ENCODE results near the gene SCN4A. TPM values are rescaled to one million over a fixed set of nuclear protein-coding genes. Genes with fewer than 3 reads are reported as not detected.

SCN4A gene
- polyA plus RNA-seq, 1 donor from 2014 or later, result not detected

- no peaks in the 10 kb centered on the region for H3K79me2 ChIP-seq (replicated peaks; ENCODE audit: insufficient read depth, low read length)
- H3K27me3 ChIP-seq (ENCODE audit: insufficient read depth, low read depth, low read length), result no peaks in the 10 kb centered on the region
- H3K9ac ChIP-seq (ENCODE audit: low read length), result no peak overlapping the region
- no peak overlapping the region for H2AFZ ChIP-seq (ENCODE audit: low read depth, low read length)
- TF ChIP-seq EZH2 (IDR thresholded peaks at IDR 0.05; ENCODE audit: borderline replicate concordance, insufficient read depth, low read length, poor library complexity, severe bottlenecking) (no peak), SMC3 (conservative IDR thresholded peaks at IDR 0.05; ENCODE audit: poor library complexity) (no peak), REST (IDR thresholded peaks at IDR 0.05; ENCODE audit: borderline replicate concordance) (no peak), POLR2AphosphoS5 (IDR thresholded peaks at IDR 0.05) (no peak), TAF1 (IDR thresholded peaks at IDR 0.05; ENCODE audit: low read depth) (no peak), RAD21 (conservative IDR thresholded peaks at IDR 0.05) (no peak), MXI1 (conservative IDR thresholded peaks at IDR 0.05; ENCODE audit: poor library complexity, severe bottlenecking) (no peak), CTCF (IDR thresholded peaks at IDR 0.05; ENCODE audit: poor library complexity, severe bottlenecking) (no peak), EP300 (conservative IDR thresholded peaks at IDR 0.05; ENCODE audit: poor library complexity, severe bottlenecking) (no peak)
- H3K36me3 ChIP-seq (ENCODE audit: insufficient read depth, low read length), result no peaks in the 10 kb centered on the region
- H4K20me1 ChIP-seq (ENCODE audit: insufficient read depth), result no peaks in the 10 kb centered on the region
- H3K9me3 ChIP-seq (ENCODE audit: low read length), result peaks cover 3% of the 10 kb centered on the region
- H3F3A ChIP-seq (ENCODE audit: insufficient read depth, low read length, poor library complexity, severe bottlenecking), result no peaks in the 10 kb centered on the region
- H3K27ac ChIP-seq (ENCODE audit: low read length), result no peak overlapping the region
- H3K4me2 ChIP-seq (ENCODE audit: low read length), result no peak overlapping the region
- no peaks in the 10 kb centered on the region for H3K9me2 ChIP-seq (ENCODE audit: insufficient read depth, low read length)
- no peak overlapping the region for H3K4me3 ChIP-seq (ENCODE audit: low read length)
Measured at GRCh38 chr17:63937319-63937718, 35.4 kb downstream of the SCN4A start.

GRCh38 chr17:63934183-63935112 is 38.3 kb downstream of the SCN4A start:
- Histone ChIP-seq H3K27ac (ENCODE audit: low read length) (no peak overlapping the region), H3K9me2 (ENCODE audit: insufficient read depth, low read length) (no peaks in the 10 kb centered on the region), H3K36me3 (ENCODE audit: insufficient read depth, low read length) (no peaks in the 10 kb centered on the region), H4K20me1 (ENCODE audit: insufficient read depth) (no peaks in the 10 kb centered on the region), H3K4me3 (ENCODE audit: low read length) (no peak overlapping the region), H2AFZ (ENCODE audit: low read depth, low read length) (no peak overlapping the region), H3K9me3 (ENCODE audit: low read length) (no peaks in the 10 kb centered on the region), H3K27me3 (ENCODE audit: insufficient read depth, low read depth, low read length) (no peaks in the 10 kb centered on the region), H3K9ac (ENCODE audit: low read length) (no peak overlapping the region), H3K79me2 (replicated peaks; ENCODE audit: insufficient read depth, low read length) (no peaks in the 10 kb centered on the region), H3K4me2 (ENCODE audit: low read length) (no peak overlapping the region), H3F3A (ENCODE audit: insufficient read depth, low read length, poor library complexity, severe bottlenecking) (no peaks in the 10 kb centered on the region)
- no peak for TF ChIP-seq TAF1 (IDR thresholded peaks at IDR 0.05; ENCODE audit: low read depth)
- no peak for TF ChIP-seq CTCF (IDR thresholded peaks at IDR 0.05; ENCODE audit: poor library complexity, severe bottlenecking)
- TF ChIP-seq MXI1 (conservative IDR thresholded peaks at IDR 0.05; ENCODE audit: poor library complexity, severe bottlenecking), result no peak
- TF ChIP-seq REST (IDR thresholded peaks at IDR 0.05; ENCODE audit: borderline replicate concordance), result no peak
- no peak for TF ChIP-seq POLR2AphosphoS5 (IDR thresholded peaks at IDR 0.05)
- no peak for TF ChIP-seq RAD21 (conservative IDR thresholded peaks at IDR 0.05)
- no peak for TF ChIP-seq SMC3 (conservative IDR thresholded peaks at IDR 0.05; ENCODE audit: poor library complexity)
- no peak for TF ChIP-seq EZH2 (IDR thresholded peaks at IDR 0.05; ENCODE audit: borderline replicate concordance, insufficient read depth, low read length, poor library complexity, severe bottlenecking)
- TF ChIP-seq EP300 (conservative IDR thresholded peaks at IDR 0.05; ENCODE audit: poor library complexity, severe bottlenecking), result no peak

Measured in neural cell (in vitro differentiated cells).